Activated T-helper 1 cell treated with anti-CD3 and anti-CD28 coated beads, Interleukin-12 subunit alpha, Interleukin-12 subunit beta, Interleukin-2, Interleukin-4 antibody, amounts not matched to agents 30 ng/mL and 10 ng/mL and 1 ng/mL, durations not matched to agents 14 hours and 24 hours and 36 hours (primary cell): ENCODE results near the gene TFCP2L1. TPM values are rescaled to one million over a fixed set of nuclear protein-coding genes. Genes with fewer than 3 reads are reported as not detected.
"Not testable (repeated sequence)": the region's sequence is repeated elsewhere in the genome, so short reads cannot be mapped to it uniquely, and the experiment has no call there.

Experiments used
- DNase-seq: peaks from one replicate; pipeline ENCODE4 v3.0.0; 2021; ENCODE audit warnings: low spot score
- H3K27ac Mint-ChIP-seq: one replicate; pipeline ENCODE4 v1.8.0; 2021; ENCODE audit warnings: mild to moderate bottlenecking, mixed read lengths
- H3K27me3 Mint-ChIP-seq: one replicate; pipeline ENCODE4 v1.8.0; 2022; ENCODE audit warnings: mild to moderate bottlenecking, moderate library complexity, mixed read lengths; ENCODE audit not compliant: insufficient read depth
- H3K36me3 Mint-ChIP-seq: one replicate; pipeline ENCODE4 v1.8.0; 2021; ENCODE audit warnings: low read depth, mixed read lengths
- H3K4me1 Mint-ChIP-seq: one replicate; pipeline ENCODE4 v1.8.0; 2021; ENCODE audit warnings: low read depth, mixed read lengths
- H3K4me3 Mint-ChIP-seq: one replicate; pipeline ENCODE4 v1.8.0; 2021; ENCODE audit warnings: mild to moderate bottlenecking, moderate library complexity, mixed read lengths
- H3K9me3 Mint-ChIP-seq: one replicate; pipeline ENCODE4 v1.8.0; 2021; ENCODE audit warnings: mixed read lengths
- intact Hi-C: fragments of 100-400 bp; cut with micrococcal nuclease; formaldehyde crosslinking; loops from one replicate; pipeline ENCODE4 v1.15.1; 2024
- total RNA-seq: library from RNA; stranded (reverse); gene quantifications from 2 replicates; pipeline ENCODE4 v1.2.3, GENCODE V29; 2022

TFCP2L1 gene
- total RNA-seq, 1 donor from 2014 or later = not detected

GRCh38 chr2:121273116-121273515, 11.9 kb downstream of the TFCP2L1 start:
- Mint-ChIP-seq H3K27ac (no peak overlapping the region), H3K9me3 (no peaks in the 10 kb centered on the region), H3K36me3 (no peaks in the 10 kb centered on the region), H3K4me1 (no peaks in the 10 kb centered on the region), H3K4me3 (no peak overlapping the region), H3K27me3 (no peaks in the 10 kb centered on the region)
- intact Hi-C loops = no loop called here
- no peak for DNase-seq

GRCh38 chr2:121272596-121272995, 12.4 kb downstream of the TFCP2L1 start:
- intact Hi-C loops = no loop called here
- Mint-ChIP-seq H3K9me3 (no peaks in the 10 kb centered on the region), H3K27me3 (no peaks in the 10 kb centered on the region), H3K4me1 (no peaks in the 10 kb centered on the region), H3K27ac (no peak overlapping the region), H3K36me3 (no peaks in the 10 kb centered on the region), H3K4me3 (no peak overlapping the region)
- DNase-seq = no peak

GRCh38 chr2:121269436-121269835, 15.6 kb downstream of the TFCP2L1 start:
- H3K4me3 Mint-ChIP-seq, H3K9me3 Mint-ChIP-seq, intact Hi-C loops, DNase-seq, H3K36me3 Mint-ChIP-seq, H3K27me3 Mint-ChIP-seq, H3K27ac Mint-ChIP-seq, H3K4me1 Mint-ChIP-seq: not testable (repeated sequence)

GRCh38 chr2:121266543-121267106, 18.4 kb downstream of the TFCP2L1 start:
- no peak overlapping the region for H3K4me3 Mint-ChIP-seq
- no peaks in the 10 kb centered on the region for H3K36me3 Mint-ChIP-seq
- no peaks in the 10 kb centered on the region for H3K9me3 Mint-ChIP-seq
- no peaks in the 10 kb centered on the region for H3K27me3 Mint-ChIP-seq
- no peak for DNase-seq
- no peaks in the 10 kb centered on the region for H3K4me1 Mint-ChIP-seq
- intact Hi-C loops = no loop called here
- H3K27ac Mint-ChIP-seq = no peak overlapping the region

- Mint-ChIP-seq H3K27ac (no peak overlapping the region), H3K27me3 (peaks cover under 1% of the 10 kb centered on the region), H3K4me1 (no peaks in the 10 kb centered on the region), H3K9me3 (no peaks in the 10 kb centered on the region), H3K36me3 (no peaks in the 10 kb centered on the region), H3K4me3 (no peak overlapping the region)
- intact Hi-C loops = no loop called here
- no peak for DNase-seq
Observed at GRCh38 chr2:121263996-121264715, 20.8 kb downstream of the TFCP2L1 start.

- intact Hi-C loops = no loop called here
- Mint-ChIP-seq H3K27ac (no peak overlapping the region), H3K4me1 (no peaks in the 10 kb centered on the region), H3K27me3 (peaks cover 8% of the 10 kb centered on the region), H3K36me3 (no peaks in the 10 kb centered on the region), H3K9me3 (no peaks in the 10 kb centered on the region), H3K4me3 (no peak overlapping the region)
- DNase-seq = no peak
Observed at GRCh38 chr2:121260370-121261154, 24.4 kb downstream of the TFCP2L1 start.

- H3K4me1 Mint-ChIP-seq = no peaks in the 10 kb centered on the region
- intact Hi-C loops = no loop called here
- no peak for DNase-seq
- no peak overlapping the region for H3K4me3 Mint-ChIP-seq
- H3K27me3 Mint-ChIP-seq = peaks cover 8% of the 10 kb centered on the region
- H3K9me3 Mint-ChIP-seq = no peaks in the 10 kb centered on the region
- H3K36me3 Mint-ChIP-seq = no peaks in the 10 kb centered on the region
- H3K27ac Mint-ChIP-seq = no peak overlapping the region
Observed at GRCh38 chr2:121258051-121258450, 27.0 kb downstream of the TFCP2L1 start.

GRCh38 chr2:121257480-121257840, 27.5 kb downstream of the TFCP2L1 start:
- Mint-ChIP-seq H3K9me3 (no peaks in the 10 kb centered on the region), H3K4me3 (no peak overlapping the region), H3K27ac (no peak overlapping the region), H3K36me3 (no peaks in the 10 kb centered on the region), H3K27me3 (peaks cover 8% of the 10 kb centered on the region), H3K4me1 (no peaks in the 10 kb centered on the region)
- no peak for DNase-seq
- intact Hi-C loops = no loop called here

GRCh38 chr2:121256720-121257479, 28.1 kb downstream of the TFCP2L1 start:
- H3K4me3 Mint-ChIP-seq = no peak overlapping the region
- no peaks in the 10 kb centered on the region for H3K9me3 Mint-ChIP-seq
- no peak overlapping the region for H3K27ac Mint-ChIP-seq
- intact Hi-C loops = no loop called here
- no peaks in the 10 kb centered on the region for H3K36me3 Mint-ChIP-seq
- DNase-seq = no peak
- peaks cover 10% of the 10 kb centered on the region for H3K27me3 Mint-ChIP-seq
- H3K4me1 Mint-ChIP-seq = no peaks in the 10 kb centered on the region

GRCh38 chr2:121255358-121255757, 29.6 kb downstream of the TFCP2L1 start:
- no peaks in the 10 kb centered on the region for H3K9me3 Mint-ChIP-seq
- H3K27ac Mint-ChIP-seq = no peak overlapping the region
- no peaks in the 10 kb centered on the region for H3K4me1 Mint-ChIP-seq
- no peak overlapping the region for H3K4me3 Mint-ChIP-seq
- no peaks in the 10 kb centered on the region for H3K36me3 Mint-ChIP-seq
- H3K27me3 Mint-ChIP-seq = peaks cover 10% of the 10 kb centered on the region
- no peak for DNase-seq
- intact Hi-C loops = no loop called here

- no peak overlapping the region for H3K4me3 Mint-ChIP-seq
- H3K4me1 Mint-ChIP-seq = no peaks in the 10 kb centered on the region
- H3K27ac Mint-ChIP-seq = no peak overlapping the region
- intact Hi-C loops = no loop called here
- peaks cover 10% of the 10 kb centered on the region for H3K27me3 Mint-ChIP-seq
- no peaks in the 10 kb centered on the region for H3K36me3 Mint-ChIP-seq
- no peak for DNase-seq
- no peaks in the 10 kb centered on the region for H3K9me3 Mint-ChIP-seq
Observed at GRCh38 chr2:121254748-121255147, 30.3 kb downstream of the TFCP2L1 start.

GRCh38 chr2:121253674-121254240, 31.2 kb downstream of the TFCP2L1 start:
- no peak overlapping the region for H3K4me3 Mint-ChIP-seq
- H3K36me3 Mint-ChIP-seq = no peaks in the 10 kb centered on the region
- no peaks in the 10 kb centered on the region for H3K9me3 Mint-ChIP-seq
- no peak overlapping the region for H3K27ac Mint-ChIP-seq
- H3K4me1 Mint-ChIP-seq = no peaks in the 10 kb centered on the region
- intact Hi-C loops = no loop called here
- no peak for DNase-seq
- H3K27me3 Mint-ChIP-seq = peaks cover 8% of the 10 kb centered on the region
